Parathyroid adenoma (tissue), 2 donors: ENCODE measurements around the gene DNAH8.

Source experiments
- H2AFZ ChIP-seq: fragments of 300-600 bp; sonication (generic); one replicate; pipeline ENCODE4 v1.7.0; 2017; ENCODE audit warnings: antibody characterized with exemption, mild to moderate bottlenecking
- H3K27ac ChIP-seq: fragments of 300-600 bp; sonication (generic); one replicate; pipeline ENCODE4 v1.7.0; 2017
- H3K27me3 ChIP-seq: fragments of 300-600 bp; sonication (generic); one replicate; pipeline ENCODE4 v1.7.0; 2017; ENCODE audit warnings: low read length; ENCODE audit not compliant: control insufficient read depth, insufficient read depth
- H3K36me3 ChIP-seq: fragments of 300-600 bp; sonication (generic); one replicate; pipeline ENCODE4 v1.7.0; 2017; ENCODE audit warnings: low read length; ENCODE audit not compliant: control insufficient read depth, insufficient read depth
- H3K4me1 ChIP-seq: fragments of 300-600 bp; sonication (generic); one replicate; pipeline ENCODE4 v1.7.0; 2017; ENCODE audit warnings: control low read depth
- H3K4me2 ChIP-seq: fragments of 300-600 bp; sonication (generic); one replicate; pipeline ENCODE4 v1.7.0; 2017; ENCODE audit warnings: low read length
- H3K4me3 ChIP-seq: fragments of 300-600 bp; sonication (generic); one replicate; pipeline ENCODE4 v1.7.0; 2017; ENCODE audit warnings: low read depth, low read length
- H3K79me2 ChIP-seq: fragments of 300-600 bp; sonication (generic); one replicate; pipeline ENCODE4 v1.7.0; 2017; ENCODE audit warnings: control low read depth
- H3K9ac ChIP-seq: fragments of 300-600 bp; sonication (generic); one replicate; pipeline ENCODE4 v1.7.0; 2017; ENCODE audit warnings: mild to moderate bottlenecking
- H3K9me3 ChIP-seq: fragments of 300-600 bp; sonication (generic); one replicate; pipeline ENCODE4 v1.7.0; 2017; ENCODE audit warnings: low read length; ENCODE audit not compliant: control insufficient read depth
- TF ChIP-seq, protein P1 (sequence below): fragments of 300-600 bp; sonication (generic); IDR thresholded peaks from one replicate; pipeline ENCODE4 v1.7.0; 2017; ENCODE audit warnings: antibody characterized with exemption, mild to moderate bottlenecking
- donor health status: primary hyperparathyroidism.

DNAH8 gene

DNA sequence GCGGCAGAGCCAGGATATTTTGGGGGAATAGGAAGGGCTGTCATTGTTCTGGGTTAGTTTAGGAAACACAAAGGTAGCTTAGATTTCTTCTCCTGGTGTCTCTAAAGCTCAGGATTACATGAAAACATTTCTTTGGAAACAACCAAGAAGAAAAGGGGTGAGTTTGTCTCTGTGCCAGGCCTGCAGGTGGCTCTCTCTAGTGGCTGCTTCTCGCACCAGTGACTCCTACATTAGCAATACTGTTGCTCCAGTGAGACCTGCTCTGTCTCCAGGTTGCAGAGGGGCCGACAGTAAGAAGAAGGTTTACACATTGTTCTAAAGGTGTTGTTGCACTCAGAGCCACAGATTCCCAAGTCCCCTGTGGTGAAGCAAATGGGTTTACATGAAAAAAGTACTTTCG lies 228.9 kb downstream of the DNAH8 start:
- H3K9me3 ChIP-seq, result no peaks in the 10 kb centered on the region
- H3K4me1 ChIP-seq, result no peaks in the 10 kb centered on the region
- H3K27me3 ChIP-seq, result no peaks in the 10 kb centered on the region
- H3K4me3 ChIP-seq, result no peak overlapping the region
- no peak overlapping the region for H3K27ac ChIP-seq
- no peaks in the 10 kb centered on the region for H3K36me3 ChIP-seq
- no peak overlapping the region for H3K4me2 ChIP-seq
- no peak overlapping the region for H2AFZ ChIP-seq
- H3K9ac ChIP-seq, result no peak overlapping the region
- TF ChIP-seq, protein P1, sequence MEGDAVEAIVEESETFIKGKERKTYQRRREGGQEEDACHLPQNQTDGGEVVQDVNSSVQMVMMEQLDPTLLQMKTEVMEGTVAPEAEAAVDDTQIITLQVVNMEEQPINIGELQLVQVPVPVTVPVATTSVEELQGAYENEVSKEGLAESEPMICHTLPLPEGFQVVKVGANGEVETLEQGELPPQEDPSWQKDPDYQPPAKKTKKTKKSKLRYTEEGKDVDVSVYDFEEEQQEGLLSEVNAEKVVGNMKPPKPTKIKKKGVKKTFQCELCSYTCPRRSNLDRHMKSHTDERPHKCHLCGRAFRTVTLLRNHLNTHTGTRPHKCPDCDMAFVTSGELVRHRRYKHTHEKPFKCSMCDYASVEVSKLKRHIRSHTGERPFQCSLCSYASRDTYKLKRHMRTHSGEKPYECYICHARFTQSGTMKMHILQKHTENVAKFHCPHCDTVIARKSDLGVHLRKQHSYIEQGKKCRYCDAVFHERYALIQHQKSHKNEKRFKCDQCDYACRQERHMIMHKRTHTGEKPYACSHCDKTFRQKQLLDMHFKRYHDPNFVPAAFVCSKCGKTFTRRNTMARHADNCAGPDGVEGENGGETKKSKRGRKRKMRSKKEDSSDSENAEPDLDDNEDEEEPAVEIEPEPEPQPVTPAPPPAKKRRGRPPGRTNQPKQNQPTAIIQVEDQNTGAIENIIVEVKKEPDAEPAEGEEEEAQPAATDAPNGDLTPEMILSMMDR, result no peak
- H3K79me2 ChIP-seq, result no peaks in the 10 kb centered on the region

DNA sequence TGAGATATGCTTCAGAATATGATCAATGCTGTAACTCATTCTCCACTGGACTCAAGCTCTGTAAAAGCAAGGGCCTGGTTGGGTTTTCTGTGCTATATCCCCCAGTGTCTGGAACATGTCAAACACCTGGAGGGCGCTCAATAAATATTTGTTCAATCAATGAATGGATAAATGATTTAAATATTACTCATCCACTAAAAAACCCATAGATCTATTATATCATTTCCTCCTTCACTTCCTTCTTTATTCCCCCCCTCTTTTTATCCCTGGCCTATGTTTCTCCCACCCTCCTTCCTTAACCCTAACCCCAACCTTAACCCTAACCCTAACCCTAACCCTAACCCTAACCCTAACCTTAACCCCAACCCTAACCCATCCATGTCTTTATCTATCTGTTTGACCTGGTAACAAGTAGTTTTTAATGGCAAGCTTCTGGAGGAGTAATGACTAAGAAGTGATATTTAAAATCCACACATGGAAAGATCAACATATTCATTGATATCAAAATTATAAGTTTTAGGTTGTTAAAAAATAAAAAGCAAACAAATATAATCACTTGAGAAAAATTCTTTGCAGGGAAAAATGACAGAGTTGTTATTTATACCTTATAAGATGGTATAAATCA lies 229.7 kb downstream of the DNAH8 start:
- no peak overlapping the region for H2AFZ ChIP-seq
- no peak overlapping the region for H3K4me2 ChIP-seq
- H3K79me2 ChIP-seq, result no peaks in the 10 kb centered on the region
- no peaks in the 10 kb centered on the region for H3K27me3 ChIP-seq
- H3K27ac ChIP-seq, result no peak overlapping the region
- H3K9ac ChIP-seq, result no peak overlapping the region
- TF ChIP-seq, protein P1, result no peak
- H3K36me3 ChIP-seq, result no peaks in the 10 kb centered on the region
- H3K4me1 ChIP-seq, result no peaks in the 10 kb centered on the region
- no peak overlapping the region for H3K4me3 ChIP-seq
- no peaks in the 10 kb centered on the region for H3K9me3 ChIP-seq

DNA sequence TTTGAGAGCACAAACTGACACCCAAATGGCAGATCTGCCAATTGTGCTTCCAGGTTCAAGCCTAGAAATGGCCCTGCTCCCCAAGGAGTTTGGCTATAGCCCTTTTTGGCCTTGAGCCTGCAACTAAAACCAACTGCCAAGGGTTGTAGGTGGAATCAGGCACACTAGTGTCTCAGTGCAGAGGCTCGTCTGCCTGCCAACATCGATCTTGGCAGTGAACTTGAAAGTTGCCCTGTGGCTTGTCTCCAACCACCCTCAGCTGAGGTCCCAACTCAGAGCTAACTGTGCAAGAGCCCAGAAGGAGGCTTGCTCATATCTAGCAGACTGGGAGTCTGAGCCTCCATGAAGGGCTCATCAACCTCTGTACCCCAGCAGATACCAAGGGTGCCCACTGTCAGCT lies 240.8 kb downstream of the DNAH8 start:
- H3K27ac ChIP-seq, result no peak overlapping the region
- no peak overlapping the region for H3K4me2 ChIP-seq
- H3K4me1 ChIP-seq, result no peaks in the 10 kb centered on the region
- H3K9ac ChIP-seq, result no peak overlapping the region
- no peak overlapping the region for H3K4me3 ChIP-seq
- no peaks in the 10 kb centered on the region for H3K79me2 ChIP-seq
- no peaks in the 10 kb centered on the region for H3K36me3 ChIP-seq
- no peaks in the 10 kb centered on the region for H3K9me3 ChIP-seq
- H2AFZ ChIP-seq, result no peak overlapping the region
- TF ChIP-seq, protein P1, result no peak
- H3K27me3 ChIP-seq, result no peaks in the 10 kb centered on the region

DNA sequence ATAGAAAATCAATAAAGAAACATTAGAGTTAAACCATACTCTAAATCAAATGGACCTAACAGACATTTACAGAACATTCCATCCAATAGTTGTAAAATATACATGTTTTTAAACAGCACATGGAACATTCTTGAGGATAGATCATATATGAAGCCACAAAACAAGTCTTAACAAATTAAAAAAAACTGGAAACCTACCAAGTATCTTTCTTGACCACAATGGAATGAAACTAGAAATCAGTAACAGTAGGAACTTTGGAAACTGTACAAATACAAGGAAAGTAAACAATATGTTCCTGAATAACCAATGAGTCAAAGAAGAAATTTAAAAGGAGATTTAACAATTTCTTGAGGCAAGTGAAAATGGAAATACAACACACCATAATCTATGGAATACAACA lies 242.3 kb downstream of the DNAH8 start:
- Histone ChIP-seq H3K27me3 (no peaks in the 10 kb centered on the region), H3K9me3 (no peaks in the 10 kb centered on the region), H2AFZ (no peak overlapping the region), H3K36me3 (no peaks in the 10 kb centered on the region), H3K79me2 (no peaks in the 10 kb centered on the region), H3K4me1 (no peaks in the 10 kb centered on the region), H3K4me3 (no peak overlapping the region), H3K27ac (no peak overlapping the region), H3K4me2 (no peak overlapping the region), H3K9ac (no peak overlapping the region)
- TF ChIP-seq, protein P1, result no peak

DNA sequence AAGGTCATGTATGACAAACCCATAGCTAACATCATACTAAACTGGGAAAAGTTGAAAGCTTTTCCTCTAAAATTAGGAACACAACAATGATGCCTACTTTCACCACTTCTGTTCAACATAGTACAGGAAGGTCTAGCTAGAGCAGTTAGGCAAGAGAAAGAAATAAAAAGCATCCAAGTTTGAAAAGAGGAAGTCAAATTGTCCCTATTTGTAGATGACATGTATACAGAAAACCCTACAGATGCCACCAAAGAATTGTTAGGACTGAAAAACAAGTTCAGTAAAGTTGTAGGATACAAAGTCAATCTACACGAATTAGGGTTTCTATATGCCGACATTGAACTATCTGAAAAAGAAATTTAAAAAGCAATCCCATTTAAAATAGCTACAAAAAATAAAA lies 244.0 kb downstream of the DNAH8 start:
- no peak overlapping the region for H2AFZ ChIP-seq
- no peak overlapping the region for H3K27ac ChIP-seq
- H3K9me3 ChIP-seq, result no peaks in the 10 kb centered on the region
- H3K9ac ChIP-seq, result no peak overlapping the region
- H3K4me1 ChIP-seq, result no peaks in the 10 kb centered on the region
- no peaks in the 10 kb centered on the region for H3K36me3 ChIP-seq
- TF ChIP-seq, protein P1, result no peak
- no peaks in the 10 kb centered on the region for H3K27me3 ChIP-seq
- H3K4me2 ChIP-seq, result no peak overlapping the region
- H3K79me2 ChIP-seq, result no peaks in the 10 kb centered on the region
- H3K4me3 ChIP-seq, result no peak overlapping the region
